OCI-LY1 (cell line): Measurements from ENCODE around the gene CXCR6.

ENCODE experiments used
- EZH2 ChIP-seq: fragments of 200-600 bp; sonication (generic), shearing (Covaris generic); IDR thresholded peaks from 2 replicates; pipeline ENCODE4 v1.8.0; 2017; ENCODE audit warnings: borderline replicate concordance, mixed run types, mild to moderate bottlenecking, antibody characterized with exemption, low read length, moderate library complexity, mixed read lengths
- TF ChIP-seq, protein P1 (sequence below): fragments of 200-600 bp; sonication (generic), shearing (Covaris generic); IDR thresholded peaks from 2 replicates; pipeline ENCODE4 v1.5.1; 2017; ENCODE audit warnings: mild to moderate bottlenecking, antibody characterized with exemption, low read length, moderate library complexity, mixed read lengths

DNA sequence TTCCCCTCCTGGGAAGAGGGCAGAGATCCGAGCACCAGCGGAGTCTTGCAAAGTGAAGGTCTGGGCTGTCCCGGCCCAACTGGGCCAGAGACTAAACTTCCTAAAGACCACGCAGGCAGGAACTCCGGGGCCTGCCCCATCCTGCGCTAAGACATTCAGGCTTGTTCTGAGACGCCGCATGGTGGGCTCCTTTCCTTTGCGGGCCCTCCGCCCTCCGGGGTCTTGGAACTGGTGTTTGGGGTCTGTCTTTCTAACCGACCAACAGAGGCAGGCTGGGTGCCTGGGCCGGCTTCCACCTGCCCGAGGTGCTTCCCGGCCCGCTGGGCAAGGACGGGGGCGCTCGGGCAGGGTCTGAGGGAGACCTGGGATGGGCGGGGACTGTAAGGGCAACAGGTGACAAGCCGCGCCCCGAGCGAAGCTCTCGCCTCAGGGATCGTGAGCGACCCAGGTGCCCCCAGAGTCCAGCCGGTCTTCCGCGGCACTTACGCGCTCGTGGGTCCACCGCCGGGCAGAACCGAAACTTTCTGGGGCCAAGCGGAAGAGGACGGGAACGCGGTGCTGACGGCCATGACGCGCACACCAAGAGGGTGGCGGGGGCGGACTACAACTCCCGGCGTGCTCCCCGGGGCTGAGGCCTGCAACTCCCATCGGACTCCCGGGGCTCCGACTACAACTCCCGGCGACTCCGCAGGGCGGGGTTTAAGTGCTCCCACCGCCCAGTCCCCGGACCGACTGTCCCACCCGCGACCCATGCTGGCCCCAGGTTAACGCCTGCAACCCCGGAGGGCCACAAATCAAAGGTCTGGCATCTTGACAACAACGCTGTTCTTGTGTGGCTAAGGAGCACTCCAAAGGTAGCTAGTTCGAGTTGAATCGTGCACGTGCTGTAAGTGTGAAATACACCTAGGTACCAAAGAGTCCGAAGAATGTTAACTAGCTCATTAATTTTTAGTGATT, 52.2 kb downstream of the CXCR6 start, which contains the start of gene FYCO1:
- TF ChIP-seq, protein P1, sequence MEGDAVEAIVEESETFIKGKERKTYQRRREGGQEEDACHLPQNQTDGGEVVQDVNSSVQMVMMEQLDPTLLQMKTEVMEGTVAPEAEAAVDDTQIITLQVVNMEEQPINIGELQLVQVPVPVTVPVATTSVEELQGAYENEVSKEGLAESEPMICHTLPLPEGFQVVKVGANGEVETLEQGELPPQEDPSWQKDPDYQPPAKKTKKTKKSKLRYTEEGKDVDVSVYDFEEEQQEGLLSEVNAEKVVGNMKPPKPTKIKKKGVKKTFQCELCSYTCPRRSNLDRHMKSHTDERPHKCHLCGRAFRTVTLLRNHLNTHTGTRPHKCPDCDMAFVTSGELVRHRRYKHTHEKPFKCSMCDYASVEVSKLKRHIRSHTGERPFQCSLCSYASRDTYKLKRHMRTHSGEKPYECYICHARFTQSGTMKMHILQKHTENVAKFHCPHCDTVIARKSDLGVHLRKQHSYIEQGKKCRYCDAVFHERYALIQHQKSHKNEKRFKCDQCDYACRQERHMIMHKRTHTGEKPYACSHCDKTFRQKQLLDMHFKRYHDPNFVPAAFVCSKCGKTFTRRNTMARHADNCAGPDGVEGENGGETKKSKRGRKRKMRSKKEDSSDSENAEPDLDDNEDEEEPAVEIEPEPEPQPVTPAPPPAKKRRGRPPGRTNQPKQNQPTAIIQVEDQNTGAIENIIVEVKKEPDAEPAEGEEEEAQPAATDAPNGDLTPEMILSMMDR, result no peak
- TF ChIP-seq EZH2, result no peak
